Cardiac fibroblast (primary cell): ENCODE results near the gene ADGRG4.
"Not testable (repeated sequence)": the region's sequence is repeated elsewhere in the genome, so short reads cannot be mapped to it uniquely, and the experiment has no call there.

ENCODE experiments used
- DNase-seq, 2 donors: peaks; one replicate each; pipeline versions ENCODE4 v3.0.0 to v3.0.0-alpha.2; 2010; ENCODE audit warnings: low read depth in 2 of 2
- H3K4me3 ChIP-seq, 2 donors: replicated peaks in 1 of 2; 1 replicate in 1 of 2; 2 replicates in 1 of 2; pipeline ENCODE4 v1.5.1; 2011; ENCODE audit warnings: low read depth in 2 of 2, low read length in 2 of 2, mild to moderate bottlenecking in 2 of 2, moderate library complexity in 1 of 2
- CTCF ChIP-seq: IDR thresholded peaks from one replicate; pipeline ENCODE4 v1.5.1; 2011; ENCODE audit warnings: low read depth, mild to moderate bottlenecking, low read length, inconsistent platforms

The ADGRG4 gene

GRCh38 chrX:136300721-136301120 is at the start of gene ADGRG4:
TSS of gene ADGRG4 (plus strand) at chrX:136300963. CDS start at chrX:136308778, 7,815 bp downstream.
- DNase-seq, H3K4me3 ChIP-seq: not testable (repeated sequence)

GRCh38 chrX:136251041-136251991 is 49.4 kb upstream of the ADGRG4 start, which contains the start of gene MAP7D3:
TSS of gene MAP7D3 (minus strand) at chrX:136251400. CDS start at chrX:136251358, 42 bp downstream.
- peak; percentile 45 to 57 for DNase-seq
- TF ChIP-seq CTCF = no peak

GRCh38 chrX:136255541-136255940 is 45.2 kb upstream of the ADGRG4 start:
- no peak for DNase-seq
- TF ChIP-seq CTCF = no peak
- H3K4me3 ChIP-seq = no peak overlapping the region

More at GRCh38 chrX:136251041-136251991, 49.4 kb upstream of the ADGRG4 start, which contains the start of gene MAP7D3:
- peak within 1 kb of the TSS; percentile 66 to 68 for H3K4me3 ChIP-seq

- H3K4me3 ChIP-seq = no peak overlapping the region
- no peak for TF ChIP-seq CTCF
- peak in 1 of 2 donors; percentile 3 for DNase-seq
Observed at GRCh38 chrX:136256026-136256425, 44.7 kb upstream of the ADGRG4 start.

GRCh38 chrX:136258951-136259350 is 41.8 kb upstream of the ADGRG4 start:
- no peak for TF ChIP-seq CTCF
- no peak overlapping the region for H3K4me3 ChIP-seq
- DNase-seq = no peak

- no peak for TF ChIP-seq CTCF
- DNase-seq = peak; percentile 71 to 84
- no peak overlapping the region for H3K4me3 ChIP-seq
Observed at GRCh38 chrX:136259543-136259942, 41.2 kb upstream of the ADGRG4 start.

GRCh38 chrX:136260776-136261175 is 40.0 kb upstream of the ADGRG4 start:
- no peak for TF ChIP-seq CTCF
- peak; percentile 69 to 83 for DNase-seq
- no peak overlapping the region for H3K4me3 ChIP-seq
